Ishikawa (cell line): ENCODE data around the gene NT5C.
A peak's percentile ranks its signal among the peaks of the same experiment; 100 is the strongest.

Source experiments
- CEBPB ChIP-seq: IDR thresholded peaks from 2 replicates; pipeline ENCODE4 v1.6.1; 2012
- EGR1 ChIP-seq: IDR thresholded peaks from 2 replicates; pipeline ENCODE4 v1.6.1; 2012
- EP300 ChIP-seq: IDR thresholded peaks from 2 replicates; pipeline ENCODE4 v1.6.1; 2012; ENCODE audit warnings: borderline replicate concordance
- FOXM1 ChIP-seq: IDR thresholded peaks from 2 replicates; pipeline ENCODE4 v1.6.1; 2012; ENCODE audit warnings: low read depth, borderline replicate concordance
- MAX ChIP-seq: IDR thresholded peaks from 2 replicates; pipeline ENCODE4 v1.6.1; 2012
- NFIC ChIP-seq: IDR thresholded peaks from 2 replicates; pipeline ENCODE4 v1.6.1; 2012
- RAD21 ChIP-seq: IDR thresholded peaks from 2 replicates; pipeline ENCODE4 v1.6.1; 2012; ENCODE audit warnings: low read depth
- REST ChIP-seq: IDR thresholded peaks from 2 replicates; pipeline ENCODE4 v1.6.1; 2012; ENCODE audit warnings: low read depth, mild to moderate bottlenecking
- TAF1 ChIP-seq: IDR thresholded peaks from 2 replicates; pipeline ENCODE4 v1.6.1; 2012; ENCODE audit warnings: low read depth, mild to moderate bottlenecking
- TCF12 ChIP-seq: IDR thresholded peaks from 2 replicates; pipeline ENCODE4 v1.6.1; 2012; ENCODE audit warnings: low read depth
- YY1 ChIP-seq: IDR thresholded peaks from 2 replicates; pipeline ENCODE4 v1.6.1; 2012; ENCODE audit warnings: low read depth

- TF ChIP-seq RAD21 (no peak), MAX (peak; percentile 82), FOXM1 (peak; percentile 93), TAF1 (peak; percentile 94), CEBPB (no peak), REST (no peak), YY1 (peak; percentile 61; the same call in 1 of the 2 replicates), TCF12 (no peak; the same call in 1 of the 2 replicates), NFIC (peak; percentile 52; the same call in 1 of the 2 replicates), EGR1 (peak; percentile 23), EP300 (peak; percentile 41)
These were observed 22.9 kb upstream of the NT5C start, which contains the start of gene JPT1 for GRCh38 chr17:75154195-75155106.
